Naive thymus-derived CD4-positive, alpha-beta T cell (primary cell): Measurements from ENCODE around the gene EIF2S1. TPM values are rescaled to one million over a fixed set of nuclear protein-coding genes. Genes with fewer than 3 reads are reported as not detected.
"Not testable (repeated sequence)": the region's sequence is repeated elsewhere in the genome, so short reads cannot be mapped to it uniquely, and the experiment has no call there.

Experiments
- ATAC-seq: fragments of 150-1000 bp; cut with Tn5 transposase; 2 replicates; pipeline ENCODE4 v1.10.0; 2021; ENCODE audit warnings: mild to moderate bottlenecking, moderate library complexity
- CTCF ChIA-PET: fragments of 350-600 bp; sonication (Branson Sonifier 250); formaldehyde crosslinking; loops from one replicate; lab custom pipeline; 2021; ENCODE audit warnings: antibody characterized with exemption; lab: Charles Lee
- POLR2A ChIA-PET: fragments of 350-600 bp; sonication (Branson Sonifier 250); formaldehyde crosslinking; loops from one replicate; lab custom pipeline; 2021; ENCODE audit warnings: antibody characterized with exemption, inconsistent platforms; lab: Charles Lee
- DNase-seq, 9 donors: peaks; one replicate each; pipeline versions ENCODE4 v3.0.0 to v3.0.0-alpha.2; 2020 to 2022; ENCODE audit warnings: mixed read lengths in 1 of 9
- H3K27ac ChIP-seq: one replicate; pipeline ENCODE4 v1.7.0; 2013; ENCODE audit warnings: mild to moderate bottlenecking, low read depth, low read length, moderate library complexity
- H3K27me3 ChIP-seq, 2 donors: one replicate each; pipeline ENCODE4 v1.7.0; 2013; ENCODE audit warnings: low read length in 2 of 2, mild to moderate bottlenecking in 2 of 2, moderate library complexity in 2 of 2; ENCODE audit not compliant: control insufficient read depth in 2 of 2, insufficient read depth in 2 of 2
- H3K36me3 ChIP-seq, 3 experiments: 1 replicate in 2 of 3; 2 replicates in 1 of 3; pipeline ENCODE4 v1.7.0; 2013; ENCODE audit warnings: low read length in 3 of 3, mild to moderate bottlenecking in 3 of 3, moderate library complexity in 1 of 3; ENCODE audit not compliant: insufficient read depth in 3 of 3, control insufficient read depth in 2 of 3
- H3K4me1 ChIP-seq, 2 donors: one replicate each; pipeline ENCODE4 v1.7.0; 2013; ENCODE audit warnings: low read length in 2 of 2, mild to moderate bottlenecking in 2 of 2, moderate library complexity in 1 of 2; ENCODE audit not compliant: control insufficient read depth in 2 of 2, insufficient read depth in 2 of 2
- H3K4me3 ChIP-seq: 2 replicates; pipeline ENCODE4 v1.7.0; 2013; ENCODE audit warnings: mild to moderate bottlenecking, low read length
- H3K9me3 ChIP-seq, 3 experiments: 1 replicate in 2 of 3; 2 replicates in 1 of 3; pipeline ENCODE4 v1.7.0; 2013; ENCODE audit warnings: low read length in 3 of 3; ENCODE audit not compliant: control insufficient read depth in 2 of 3
- H3K27ac Mint-ChIP-seq, 9 donors: one replicate each; pipeline ENCODE4 v1.8.0; 2020 to 2022; ENCODE audit warnings: mixed read lengths in 9 of 9, mild to moderate bottlenecking in 8 of 9, moderate library complexity in 5 of 9, inconsistent platforms in 2 of 9
- H3K27me3 Mint-ChIP-seq, 5 donors: one replicate each; pipeline ENCODE4 v1.8.0; 2021 to 2022; ENCODE audit warnings: mixed read lengths in 5 of 5, mild to moderate bottlenecking in 1 of 5
- H3K36me3 Mint-ChIP-seq, 5 donors: one replicate each; pipeline ENCODE4 v1.8.0; 2020 to 2022; ENCODE audit warnings: mixed read lengths in 5 of 5, mild to moderate bottlenecking in 3 of 5, inconsistent platforms in 1 of 5
- H3K4me1 Mint-ChIP-seq, 7 donors: one replicate each; pipeline ENCODE4 v1.8.0; 2020 to 2022; ENCODE audit warnings: mixed read lengths in 7 of 7, mild to moderate bottlenecking in 3 of 7, inconsistent platforms in 1 of 7
- H3K4me3 Mint-ChIP-seq, 10 donors: one replicate each; pipeline ENCODE4 v1.8.0; 2020 to 2022; ENCODE audit warnings: mild to moderate bottlenecking in 10 of 10, mixed read lengths in 10 of 10, moderate library complexity in 6 of 10, inconsistent platforms in 2 of 10
- H3K9me3 Mint-ChIP-seq, 11 donors: one replicate each; pipeline ENCODE4 v1.8.0; 2020 to 2022; ENCODE audit warnings: mixed read lengths in 11 of 11, mild to moderate bottlenecking in 4 of 11, inconsistent platforms in 1 of 11, moderate library complexity in 1 of 11
- intact Hi-C, 2 donors: fragments of 100-400 bp; cut with micrococcal nuclease; formaldehyde crosslinking; loops; one replicate each; pipeline ENCODE4 v1.15.1; 2023
- polyA plus RNA-seq, 2 donors: library from polyadenylated mRNA; unstranded; fragments of 300-500 nt; fragmentation: Illumina TruSeq; gene quantifications; one replicate each; pipeline ENCODE4 v1.2.3, GENCODE V29; 2021
- total RNA-seq, 6 experiments: library from RNA in 5 of 6; stranded (reverse) in 5 of 6; gene quantifications; 1 replicate in 5 of 6; 2 replicates in 1 of 6; pipeline ENCODE4 v1.2.3 and lab custom pipeline; 2021 to 2026

EIF2S1 gene
- total RNA-seq (100 to 1,000 TPM in 1 of 5 experiments, 10 to 100 TPM in 4; 41.4 to 115 (median 49.4) TPM), polyA plus RNA-seq (100 to 1,000 TPM in 1 of 2 donors, 10 to 100 TPM in 1; 65.1 to 112 TPM), total RNA-seq (lab: John Stamatoyannopoulos, UW) (49.1 reads per million, percentile 71 among the genes with 10 or more reads in this experiment)

DNA sequence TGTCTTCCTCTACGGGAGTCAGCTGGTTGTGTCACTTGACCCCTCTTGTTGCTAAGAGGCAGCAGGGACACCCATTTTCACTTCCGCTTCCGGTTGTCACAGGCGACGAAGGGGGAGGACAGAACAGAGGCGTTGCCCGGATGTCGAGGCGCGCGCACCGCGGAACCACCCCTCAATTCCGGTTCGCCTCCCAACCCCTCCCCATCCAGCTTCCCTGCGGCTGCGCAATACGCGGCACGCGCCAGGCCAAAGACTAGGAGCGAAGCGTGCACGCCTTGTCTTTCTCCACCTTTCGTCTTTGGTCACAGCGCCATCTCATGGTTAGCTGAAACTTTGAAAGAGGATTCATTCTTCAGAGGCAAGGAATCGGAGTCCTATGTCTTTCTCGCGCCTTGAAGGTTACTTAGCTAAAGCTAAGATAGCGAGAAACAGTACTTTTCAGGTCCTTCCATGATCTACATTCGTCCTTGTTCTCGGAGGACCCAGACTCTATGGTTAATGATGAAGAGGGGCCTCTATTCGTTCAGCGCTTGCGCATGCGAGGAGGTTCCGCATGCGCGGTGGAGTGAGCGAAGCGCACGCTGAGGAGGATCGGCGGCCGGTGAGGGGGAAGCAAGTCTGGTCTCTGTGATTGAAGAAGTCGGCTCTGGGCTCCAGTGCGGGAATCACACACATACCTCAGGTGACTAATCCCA lies at the start of gene EIF2S1, which contains the start of gene ATP6V1D:
TSS of gene EIF2S1 (plus strand) at position 554 of the 695 bp plus-strand sequence. CDS start 4,440 bp downstream, outside the sequence.
TSS of gene ATP6V1D (minus strand) at position 30 of the 695 bp plus-strand sequence. CDS start 106 bp downstream, outside the sequence.
- peak within 1 kb of the TSS; percentile 87 for H3K4me3 ChIP-seq
- ATAC-seq (peak; percentile 94), DNase-seq (peak; percentile 97 to 100 (median 100))
- Mint-ChIP-seq H3K27ac (peak within 1 kb of the TSS; percentile 94 to 99 (median 96)), H3K36me3 (peaks cover 0 to 13% (median 6%) of the 10 kb centered on the region in 5 donors), H3K4me1 (peaks cover 43 to 95% (median 86%) of the 10 kb centered on the region in 7 donors), H3K4me3 (peak within 1 kb of the TSS; percentile 93 to 99 (median 98)), H3K27me3 (peaks cover 0 to 5% (median 0%) of the 10 kb centered on the region in 5 donors), H3K9me3 (peaks cover 0 to 2% (median 0%) of the 10 kb centered on the region in 11 donors)
- H3K27ac ChIP-seq, result peak within 1 kb of the TSS; percentile 82
- ChIA-PET CTCF (interaction anchor here (0.6 to 1.4 kb wide), 7 partner anchors 8 to 129 kb away, joined by 3 to 6 read pairs (median 3); partner anchors contain the start of gene TMEM229B), POLR2A (interaction anchor here (0.5 to 1.5 kb wide), 10 partner anchors 8 to 862 kb away, joined by 3 to 9 read pairs (median 4); partner anchors contain the start of genes PIGH, PLEK2, RDH11 and TMEM229B)
- H3K4me1 ChIP-seq, result peaks cover 24 to 38% of the 10 kb centered on the region in 2 donors
- intact Hi-C loops, result loop anchor here (1.0 to 5.0 kb wide), 12 partner anchors 119 to 1948 kb away; partner anchors contain the start of genes GPHN (in 2 of the 2), PALS1 (in 2 of the 2), PIGH (in 2 of the 2) and RDH11 (in 2 of the 2)
- H3K9me3 ChIP-seq, result no peaks in the 10 kb centered on the region
- H3K36me3 ChIP-seq, result peaks cover 0 to 4% (median 2%) of the 10 kb centered on the region in 3 experiments
- no peaks in the 10 kb centered on the region for H3K27me3 ChIP-seq

DNA sequence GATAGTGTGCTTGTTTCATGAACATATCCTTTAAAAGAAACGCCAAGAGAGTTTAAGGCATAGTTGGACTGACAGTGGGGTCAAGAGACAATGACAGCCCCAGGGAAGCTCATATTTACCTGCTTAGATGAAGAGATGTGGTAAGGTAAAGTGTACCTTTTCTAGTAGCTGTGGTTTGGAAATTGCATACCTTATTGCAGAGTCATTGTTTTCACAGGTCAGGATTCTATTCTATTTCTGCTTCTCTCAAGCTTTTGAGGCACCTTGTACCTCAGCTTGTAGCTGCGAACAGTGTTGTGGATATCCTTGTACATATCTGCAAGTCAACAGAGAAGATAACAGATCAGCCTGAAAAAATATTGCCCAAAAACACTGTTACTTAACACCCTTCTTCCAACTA lies 48.3 kb upstream of the EIF2S1 start:
- POLR2A ChIA-PET, result no interaction called here
- H3K9me3 Mint-ChIP-seq, result no peaks in the 10 kb centered on the region
- intact Hi-C loops, result no loop called here

DNA sequence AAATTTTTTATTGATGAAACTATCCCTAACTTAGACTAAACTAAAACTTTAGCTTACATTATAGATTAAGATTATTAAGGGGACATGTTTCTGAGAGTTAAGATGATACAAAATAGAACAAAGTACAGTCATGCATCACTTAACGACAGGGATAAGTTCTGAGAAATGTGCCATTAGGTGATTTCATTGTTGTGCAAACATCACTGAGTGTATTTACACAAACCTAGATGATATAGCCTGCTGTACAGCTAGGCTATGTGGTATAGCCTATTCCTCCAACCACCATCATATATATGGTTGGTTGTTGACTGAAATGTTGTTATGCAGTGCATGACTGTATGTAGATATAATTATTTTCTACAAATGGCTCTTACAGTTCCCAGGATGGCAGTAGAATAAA lies 47.0 kb upstream of the EIF2S1 start:
- Histone ChIP-seq H3K4me1 (no peaks in the 10 kb centered on the region), H3K36me3 (peaks cover 0 to 28% (median 0%) of the 10 kb centered on the region in 3 experiments), H3K27ac (no peak overlapping the region), H3K27me3 (no peaks in the 10 kb centered on the region), H3K9me3 (no peaks in the 10 kb centered on the region), H3K4me3 (no peak overlapping the region)
- ChIA-PET POLR2A (no interaction called here), CTCF (no interaction called here)
- Mint-ChIP-seq H3K27ac (no peak overlapping the region), H3K4me3 (no peak overlapping the region), H3K4me1 (no peaks in the 10 kb centered on the region), H3K27me3 (no peaks in the 10 kb centered on the region), H3K36me3 (peaks cover 0 to 19% (median 5%) of the 10 kb centered on the region in 5 donors), H3K9me3 (no peaks in the 10 kb centered on the region)
- DNase-seq, result no peak
- intact Hi-C loops, result no loop called here
- ATAC-seq, result no peak

More for the DNA sequence above, 48.3 kb upstream of the EIF2S1 start:
- DNase-seq (no peak), ATAC-seq (no peak)
- Histone ChIP-seq H3K4me1 (no peaks in the 10 kb centered on the region), H3K9me3 (no peaks in the 10 kb centered on the region), H3K36me3 (peaks cover 0 to 20% (median 0%) of the 10 kb centered on the region in 3 experiments), H3K27ac (no peak overlapping the region), H3K27me3 (no peaks in the 10 kb centered on the region), H3K4me3 (no peak overlapping the region)
- CTCF ChIA-PET, result no interaction called here
- no peak overlapping the region for H3K4me3 Mint-ChIP-seq
- no peak overlapping the region for H3K27ac Mint-ChIP-seq
- no peaks in the 10 kb centered on the region for H3K4me1 Mint-ChIP-seq
- H3K27me3 Mint-ChIP-seq, result no peaks in the 10 kb centered on the region
- peaks cover 0 to 24% (median 8%) of the 10 kb centered on the region in 5 donors for H3K36me3 Mint-ChIP-seq

DNA sequence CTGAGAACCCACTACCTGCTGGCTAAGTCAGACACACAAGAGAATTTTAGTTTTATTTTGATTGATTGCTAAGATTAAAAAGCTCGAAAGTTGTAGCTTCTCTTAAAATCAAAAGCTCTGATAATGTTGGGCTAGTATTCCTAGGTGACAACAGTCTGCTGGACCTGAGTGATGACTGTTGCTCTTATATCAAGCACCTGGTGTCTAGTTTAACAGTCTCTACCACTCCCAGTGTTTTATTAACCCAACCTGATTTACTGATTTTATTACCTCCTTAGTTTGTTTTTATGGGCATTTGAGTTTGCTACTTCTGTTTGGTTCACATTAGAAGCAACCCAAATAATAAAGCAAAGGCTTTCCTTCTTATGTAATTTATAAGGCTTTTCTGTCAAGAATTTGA lies 42.3 kb upstream of the EIF2S1 start:
- H3K9me3 ChIP-seq, result no peaks in the 10 kb centered on the region
- no peaks in the 10 kb centered on the region for H3K4me1 ChIP-seq
- DNase-seq (no peak), ATAC-seq (no peak)
- peaks cover 0 to 31% (median 0%) of the 10 kb centered on the region in 3 experiments for H3K36me3 ChIP-seq
- ChIA-PET POLR2A (interaction anchor here (0.6 kb wide), 1 partner anchor 24 kb away, joined by 3 read pairs; no protein-coding TSS in a partner anchor), CTCF (no interaction called here)
- no peaks in the 10 kb centered on the region for H3K27me3 ChIP-seq
- peaks cover 0 to 19% (median 5%) of the 10 kb centered on the region in 5 donors for H3K36me3 Mint-ChIP-seq
- no peaks in the 10 kb centered on the region for H3K4me1 Mint-ChIP-seq
- no peak overlapping the region for H3K4me3 ChIP-seq
- intact Hi-C loops, result no loop called here
- H3K27me3 Mint-ChIP-seq, result no peaks in the 10 kb centered on the region
- no peaks in the 10 kb centered on the region for H3K9me3 Mint-ChIP-seq
- no peak overlapping the region for H3K4me3 Mint-ChIP-seq
- no peak overlapping the region for H3K27ac Mint-ChIP-seq
- H3K27ac ChIP-seq, result no peak overlapping the region

DNA sequence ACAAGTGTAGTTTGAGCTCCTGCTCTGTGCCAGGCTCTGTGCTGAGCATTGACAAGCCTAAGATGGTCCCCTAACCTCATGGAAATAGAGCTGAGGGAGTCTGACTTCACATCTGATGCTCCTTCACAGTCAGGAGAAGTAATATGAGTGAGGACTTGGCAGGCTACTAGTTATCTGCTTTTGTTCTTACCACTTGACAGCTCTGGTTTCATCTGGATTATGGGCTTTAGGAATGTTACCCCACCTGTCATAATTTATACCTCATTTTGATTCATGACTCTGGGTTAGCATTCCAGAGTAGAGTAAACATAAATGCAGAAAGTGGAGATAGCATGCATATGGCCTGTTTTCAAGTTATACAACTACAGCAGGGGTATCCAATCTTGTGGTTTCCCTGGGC lies 41.0 kb upstream of the EIF2S1 start:
- Mint-ChIP-seq H3K36me3 (peaks cover 0 to 14% (median 6%) of the 10 kb centered on the region in 5 donors), H3K27ac (peak overlapping the region in 1 of 9 donors; percentile 43), H3K4me1 (no peaks in the 10 kb centered on the region), H3K9me3 (no peaks in the 10 kb centered on the region), H3K27me3 (no peaks in the 10 kb centered on the region), H3K4me3 (no peak overlapping the region)
- peaks cover 0 to 31% (median 0%) of the 10 kb centered on the region in 3 experiments for H3K36me3 ChIP-seq
- H3K27me3 ChIP-seq, result no peaks in the 10 kb centered on the region
- ChIA-PET CTCF (interaction anchor here (0.6 kb wide), 1 partner anchor 301 kb away, joined by 3 read pairs; no protein-coding TSS in a partner anchor), POLR2A (interaction anchor here (0.6 to 0.7 kb wide), 2 partner anchors 34 to 78 kb away, joined by 3 read pairs; no protein-coding TSS in a partner anchor)
- intact Hi-C loops, result no loop called here
- no peak overlapping the region for H3K4me3 ChIP-seq
- H3K4me1 ChIP-seq, result no peaks in the 10 kb centered on the region
- ATAC-seq, result no peak
- H3K9me3 ChIP-seq, result no peaks in the 10 kb centered on the region
- no peak for DNase-seq
- no peak overlapping the region for H3K27ac ChIP-seq

DNA sequence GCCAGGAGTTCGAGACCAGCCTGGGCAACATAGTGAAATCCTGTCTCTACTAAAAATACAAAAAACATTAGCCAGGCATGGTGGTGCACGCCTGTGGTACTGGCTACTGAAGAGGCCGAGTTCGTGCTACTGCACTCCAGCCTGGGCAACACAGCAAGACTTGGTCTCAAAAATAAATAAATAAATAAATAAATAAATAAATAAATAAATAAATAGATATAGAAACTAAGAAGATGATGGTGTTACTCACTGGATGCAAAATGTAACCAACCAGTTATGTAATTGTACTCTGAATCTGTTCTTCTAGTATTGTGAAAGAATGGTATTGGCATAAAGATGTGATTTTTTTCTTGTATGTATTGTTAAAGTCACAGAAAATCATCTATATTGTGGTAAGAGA lies 30.5 kb upstream of the EIF2S1 start:
- H3K4me3 Mint-ChIP-seq, intact Hi-C loops, DNase-seq, H3K27ac ChIP-seq, H3K9me3 Mint-ChIP-seq, ATAC-seq, H3K27me3 Mint-ChIP-seq, H3K27me3 ChIP-seq, CTCF ChIA-PET, H3K27ac Mint-ChIP-seq, POLR2A ChIA-PET, H3K4me1 Mint-ChIP-seq, H3K9me3 ChIP-seq, H3K4me1 ChIP-seq, H3K4me3 ChIP-seq: not testable (repeated sequence)
- peaks cover 4 to 51% (median 35%) of the 10 kb centered on the region in 5 donors for H3K36me3 Mint-ChIP-seq
- peaks cover 0 to 33% (median under 1%) of the 10 kb centered on the region in 3 experiments for H3K36me3 ChIP-seq
